HG02678 (cell line): Measurements from ENCODE around the gene FCER2.

Source experiments
- ATAC-seq: cut with Tn5 transposase; IDR thresholded peaks from one replicate; pipeline ENCODE4 v1.9.1; 2021; ENCODE audit warnings: mild to moderate bottlenecking, moderate library complexity; ENCODE audit not compliant: unreplicated experiment

The FCER2 gene

GRCh38 chr19:7704280-7705060 is 2.5 kb upstream of the FCER2 start:
- no peak for ATAC-seq

GRCh38 chr19:7703332-7703731 is 1.4 kb upstream of the FCER2 start:
- no peak for ATAC-seq

GRCh38 chr19:7701049-7701653 is 780 bp downstream of the FCER2 start:
- ATAC-seq, result no peak

GRCh38 chr19:7699417-7700401 is 2.2 kb downstream of the FCER2 start:
- ATAC-seq, result no peak

- no peak for ATAC-seq
Observed at GRCh38 chr19:7699003-7699402, 2.9 kb downstream of the FCER2 start.

GRCh38 chr19:7698583-7698982 is 3.3 kb downstream of the FCER2 start:
- ATAC-seq, result no peak

- ATAC-seq, result no peak
Observed at GRCh38 chr19:7697721-7698287, 4.1 kb downstream of the FCER2 start.

- ATAC-seq, result no peak
Observed at GRCh38 chr19:7694499-7694898, 7.4 kb downstream of the FCER2 start.

GRCh38 chr19:7692417-7693088 is 9.4 kb downstream of the FCER2 start:
- ATAC-seq, result no peak

GRCh38 chr19:7691497-7691896 is 10.4 kb downstream of the FCER2 start:
- no peak for ATAC-seq

GRCh38 chr19:7690779-7691258 is 11.1 kb downstream of the FCER2 start:
- no peak for ATAC-seq

GRCh38 chr19:7689165-7689564 is 12.8 kb downstream of the FCER2 start:
- ATAC-seq, result no peak

- ATAC-seq, result no peak
Observed at GRCh38 chr19:7687177-7687576, 14.8 kb downstream of the FCER2 start.

- no peak for ATAC-seq
Observed at GRCh38 chr19:7685546-7686445, 16.1 kb downstream of the FCER2 start.

GRCh38 chr19:7682175-7682855 is 19.6 kb downstream of the FCER2 start:
- ATAC-seq, result no peak

- ATAC-seq, result no peak
Observed at GRCh38 chr19:7681340-7682174, 20.4 kb downstream of the FCER2 start.

- ATAC-seq, result peak; percentile 64
Observed at GRCh38 chr19:7680606-7681339, 21.2 kb downstream of the FCER2 start, which contains the start of gene TRAPPC5. TRAPPC5 (plus strand) TSS chr19:7680833; CDS start chr19:7682254, 1,421 bp downstream.
